Kasumi-1 (cell line): ENCODE data around the gene FRMD6.

Experiments used
- DNase-seq, 2 experiments: peaks; one replicate each; lab custom pipeline; 2025; lab: John Stamatoyannopoulos, UW

FRMD6 gene

DNA sequence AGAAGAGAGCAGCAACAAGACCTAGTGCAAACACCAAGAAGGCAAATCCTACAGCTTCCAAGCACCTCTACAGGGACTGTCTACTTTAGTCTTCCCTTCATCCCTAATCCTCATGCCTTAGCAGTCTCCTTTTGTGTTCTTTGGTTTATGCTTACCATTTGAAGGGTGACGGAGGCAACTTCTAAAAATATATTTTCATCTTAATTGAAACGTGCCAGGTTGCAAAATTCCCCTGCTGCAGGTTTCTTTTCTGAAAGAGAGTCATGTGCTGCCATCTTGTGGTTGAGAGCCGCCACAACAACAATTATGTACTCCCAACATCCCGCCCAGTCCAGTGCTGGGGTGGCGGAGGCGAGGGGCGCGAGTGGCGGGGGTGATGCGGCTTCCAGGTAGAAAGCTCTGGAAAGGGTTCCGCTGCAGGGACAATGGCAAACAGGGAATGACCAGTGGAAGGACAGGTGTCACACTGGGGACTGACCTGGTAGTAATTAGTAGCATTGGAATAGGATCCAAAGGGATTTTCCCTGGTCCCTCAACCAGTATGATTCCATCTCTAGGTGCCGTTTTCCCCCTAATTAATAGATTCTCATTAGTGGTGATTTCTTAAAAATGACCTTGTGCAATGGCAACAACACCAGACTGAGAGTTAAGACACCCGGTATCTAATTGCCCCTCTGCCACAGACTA, 128.4 kb downstream of the FRMD6 start:
- peak; percentile 63 to 71 for DNase-seq
